ENCODE results near the gene SGK1. TPM values are rescaled to one million over a fixed set of nuclear protein-coding genes. Genes with fewer than 3 reads are reported as not detected.
"Not testable (repeated sequence)": the region's sequence is repeated elsewhere in the genome, so short reads cannot be mapped to it uniquely, and the experiment has no call there.

The SGK1 gene
- total RNA-seq, 2 experiments from 2014 or later: 13.1 to 13.5 TPM

DNA sequence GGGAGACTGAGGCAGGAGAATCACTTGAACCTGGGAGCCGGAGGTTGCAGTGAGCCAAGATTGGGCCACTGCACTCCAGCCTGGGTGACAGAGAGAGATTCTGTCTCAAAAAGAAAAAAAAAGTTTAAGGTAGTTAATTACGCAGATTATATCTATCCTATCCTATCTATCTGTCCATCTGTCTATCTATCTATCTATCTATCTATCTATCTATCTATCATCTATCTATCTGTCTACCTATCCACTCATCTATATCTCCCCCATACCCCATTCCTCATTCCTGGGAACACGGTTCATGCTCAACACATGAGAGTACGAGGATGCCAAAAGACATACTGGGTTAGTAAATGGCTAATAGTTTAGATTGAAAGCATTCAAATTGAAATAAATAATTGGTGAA lies 8.3 kb upstream of the SGK1 start:
- H3K4me1 Mint-ChIP-seq; intact Hi-C loops (cut with DNase I, micrococcal nuclease); DNase-seq; CTCF ChIA-PET; ATAC-seq; H3K36me3 Mint-ChIP-seq (ENCODE audit: low read depth); H3K27ac Mint-ChIP-seq; H3K4me3 Mint-ChIP-seq; H3K27me3 Mint-ChIP-seq; H3K9me3 Mint-ChIP-seq (ENCODE audit: low read depth); POLR2A ChIA-PET: not testable (repeated sequence)

DNA sequence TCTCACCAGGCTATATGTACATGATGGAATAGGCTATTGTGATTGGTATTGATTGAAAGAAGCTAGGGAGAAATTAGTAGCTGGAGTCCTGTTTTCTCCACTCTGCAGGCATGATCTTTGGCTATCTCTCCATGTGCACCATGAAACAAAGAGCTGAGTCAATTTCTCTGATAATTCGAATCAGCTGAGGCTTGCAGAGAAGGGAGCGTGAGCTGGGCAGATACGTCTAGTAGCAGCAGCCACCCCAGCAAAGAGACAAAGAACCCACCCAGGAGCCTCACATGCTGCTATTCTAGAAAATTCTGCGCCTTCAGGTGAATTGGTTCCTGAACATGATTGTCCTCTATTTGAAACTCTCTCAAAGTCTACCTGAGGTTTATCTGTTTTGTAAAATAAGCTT lies 6.9 kb upstream of the SGK1 start:
- Mint-ChIP-seq H3K36me3 (ENCODE audit: low read depth) (peaks cover 3% of the 10 kb centered on the region), H3K27me3 (peaks cover 2% of the 10 kb centered on the region), H3K4me1 (peaks cover 3% of the 10 kb centered on the region), H3K9me3 (ENCODE audit: low read depth) (peaks cover 12% of the 10 kb centered on the region), H3K27ac (no peak overlapping the region), H3K4me3 (no peak overlapping the region)
- POLR2A ChIA-PET: no interaction called here
- ATAC-seq: no peak
- no peak for DNase-seq
- intact Hi-C loops (cut with DNase I, micrococcal nuclease): no loop called here
- CTCF ChIA-PET: interaction anchor here (0.6 to 1.0 kb wide), 5 partner anchors 9 to 408 kb away, joined by 3 to 4 read pairs (median 3); no protein-coding TSS in a partner anchor

DNA sequence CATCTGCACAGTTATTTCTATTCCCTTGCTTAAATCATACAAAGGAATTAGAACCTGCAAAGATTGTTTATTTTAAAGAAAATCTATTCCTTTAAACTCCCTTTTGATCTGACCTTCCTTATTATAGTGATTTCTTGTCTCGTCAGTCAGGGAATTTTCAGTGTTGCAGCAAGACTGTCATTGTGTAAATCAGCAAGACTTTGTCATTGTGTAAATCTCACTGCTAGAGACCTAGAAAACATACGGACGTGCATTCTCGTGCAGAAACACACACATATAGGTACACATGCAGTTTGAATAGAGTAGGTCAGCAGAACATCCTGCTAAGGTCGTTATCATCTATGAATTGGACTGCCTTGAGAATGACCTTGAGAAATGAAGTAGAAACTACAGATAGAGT lies 6.2 kb upstream of the SGK1 start:
- CTCF ChIA-PET: interaction anchor here (0.6 kb wide), 1 partner anchor 27 kb away, joined by 3 read pairs; no protein-coding TSS in a partner anchor
- intact Hi-C loops (cut with DNase I, micrococcal nuclease): no loop called here
- no peak for DNase-seq
- no peak for ATAC-seq
- POLR2A ChIA-PET: no interaction called here
- no peak overlapping the region for H3K4me3 Mint-ChIP-seq
- peaks cover 13% of the 10 kb centered on the region for H3K9me3 Mint-ChIP-seq (ENCODE audit: low read depth)
- H3K27ac Mint-ChIP-seq: no peak overlapping the region
- H3K36me3 Mint-ChIP-seq (ENCODE audit: low read depth): peaks cover 4% of the 10 kb centered on the region
- peaks cover 3% of the 10 kb centered on the region for H3K4me1 Mint-ChIP-seq
- peaks cover 5% of the 10 kb centered on the region for H3K27me3 Mint-ChIP-seq

- ChIA-PET CTCF (interaction anchor here (0.6 kb wide), 1 partner anchor 26 kb away, joined by 3 read pairs; no protein-coding TSS in a partner anchor), POLR2A (no interaction called here)
- H3K4me1 Mint-ChIP-seq: peaks cover 3% of the 10 kb centered on the region
- intact Hi-C loops (cut with DNase I, micrococcal nuclease): no loop called here
- H3K27me3 Mint-ChIP-seq: peaks cover 9% of the 10 kb centered on the region
- H3K36me3 Mint-ChIP-seq (ENCODE audit: low read depth): peaks cover 4% of the 10 kb centered on the region
- no peak overlapping the region for H3K4me3 Mint-ChIP-seq
- DNase-seq: no peak
- peaks cover 13% of the 10 kb centered on the region for H3K9me3 Mint-ChIP-seq (ENCODE audit: low read depth)
- H3K27ac Mint-ChIP-seq: no peak overlapping the region
- ATAC-seq: no peak
These were observed 5.8 kb upstream of the SGK1 start for GRCh38 chr6:134323698-134324097.

DNA sequence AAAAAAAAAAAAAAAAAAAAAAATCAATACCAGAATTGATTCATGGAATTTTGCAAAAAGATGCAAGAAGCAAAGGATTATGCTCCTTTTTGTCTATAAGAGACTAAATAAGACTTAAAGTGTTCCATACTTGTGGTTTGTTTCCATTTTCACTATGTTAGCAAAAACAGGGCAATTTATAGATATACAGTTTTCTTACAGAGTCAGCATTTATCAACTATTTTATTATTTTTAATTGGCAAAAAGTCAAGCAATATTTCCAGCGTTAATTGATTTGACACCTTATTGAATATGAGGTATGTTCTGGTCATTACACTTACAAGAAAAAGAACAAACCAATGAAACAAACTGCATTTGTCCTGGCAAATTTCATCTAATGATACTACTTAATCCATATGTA lies 5.4 kb upstream of the SGK1 start:
- Mint-ChIP-seq H3K4me3 (no peak overlapping the region), H3K27ac (no peak overlapping the region), H3K4me1 (peaks cover 4% of the 10 kb centered on the region), H3K9me3 (ENCODE audit: low read depth) (peaks cover 13% of the 10 kb centered on the region), H3K36me3 (ENCODE audit: low read depth) (peaks cover 4% of the 10 kb centered on the region), H3K27me3 (peaks cover 10% of the 10 kb centered on the region)
- ATAC-seq (no peak), DNase-seq (no peak)
- CTCF ChIA-PET: no interaction called here
- POLR2A ChIA-PET: interaction anchor here (0.6 kb wide), 1 partner anchor 14 kb away, joined by 3 read pairs; no protein-coding TSS in a partner anchor
- intact Hi-C loops (cut with DNase I, micrococcal nuclease): no loop called here

DNA sequence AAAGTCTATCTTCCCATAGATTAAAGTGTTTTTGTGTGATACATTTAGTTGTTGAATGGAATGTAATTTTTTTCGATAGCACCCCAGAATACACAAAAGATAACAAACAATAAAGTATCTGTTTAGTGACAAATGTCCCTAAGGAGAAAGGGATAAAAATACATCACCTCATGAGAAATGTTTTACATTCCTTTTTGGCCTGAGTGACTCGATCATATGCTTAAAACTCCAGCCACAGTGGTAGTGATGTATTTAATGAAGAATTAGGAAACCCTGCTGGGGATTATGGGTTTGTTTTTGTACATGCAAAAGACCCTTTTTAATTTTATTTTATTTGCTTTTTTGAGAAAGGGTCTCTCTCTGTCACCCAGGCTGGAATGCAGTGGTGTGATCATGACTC lies 4.3 kb upstream of the SGK1 start:
- ATAC-seq: no peak
- H3K36me3 Mint-ChIP-seq (ENCODE audit: low read depth): peaks cover 4% of the 10 kb centered on the region
- peaks cover 17% of the 10 kb centered on the region for H3K27me3 Mint-ChIP-seq
- intact Hi-C loops (cut with DNase I, micrococcal nuclease): no loop called here
- H3K4me1 Mint-ChIP-seq: peaks cover 14% of the 10 kb centered on the region
- POLR2A ChIA-PET: no interaction called here
- no peak for DNase-seq
- CTCF ChIA-PET: no interaction called here
- no peak overlapping the region for H3K27ac Mint-ChIP-seq
- H3K9me3 Mint-ChIP-seq (ENCODE audit: low read depth): peaks cover 13% of the 10 kb centered on the region
- H3K4me3 Mint-ChIP-seq: no peak overlapping the region

DNA sequence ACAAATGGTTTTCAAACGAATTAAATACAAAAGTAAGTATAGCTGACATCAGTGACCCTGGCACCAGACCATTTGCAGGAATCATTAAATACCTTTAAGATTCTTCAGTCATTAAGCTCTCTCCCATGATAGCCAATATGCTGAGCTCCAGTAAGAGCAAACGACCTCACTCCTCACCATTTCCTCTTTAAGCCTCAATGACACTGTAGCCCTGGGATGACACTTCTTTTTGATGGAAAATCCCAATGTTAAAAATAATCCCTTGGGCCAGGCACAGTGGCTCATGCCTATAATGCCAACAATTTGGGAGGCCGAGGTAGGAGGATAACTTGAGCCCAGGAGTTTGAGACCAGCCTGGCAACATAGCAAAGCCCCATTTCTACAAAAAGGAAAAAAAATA lies 3.3 kb upstream of the SGK1 start:
- ChIA-PET POLR2A (interaction anchor here (0.7 kb wide), 1 partner anchor 192 kb away, joined by 3 read pairs; no protein-coding TSS in a partner anchor), CTCF (interaction anchor here (0.6 kb wide), 1 partner anchor 362 kb away, joined by 3 read pairs; no protein-coding TSS in a partner anchor)
- Mint-ChIP-seq H3K4me3 (no peak overlapping the region), H3K36me3 (ENCODE audit: low read depth) (peaks cover 3% of the 10 kb centered on the region), H3K4me1 (peaks cover 20% of the 10 kb centered on the region), H3K9me3 (ENCODE audit: low read depth) (peaks cover 11% of the 10 kb centered on the region), H3K27me3 (peaks cover 22% of the 10 kb centered on the region), H3K27ac (no peak overlapping the region)
- DNase-seq (no peak), ATAC-seq (no peak)
- intact Hi-C loops (cut with DNase I, micrococcal nuclease): no loop called here

DNA sequence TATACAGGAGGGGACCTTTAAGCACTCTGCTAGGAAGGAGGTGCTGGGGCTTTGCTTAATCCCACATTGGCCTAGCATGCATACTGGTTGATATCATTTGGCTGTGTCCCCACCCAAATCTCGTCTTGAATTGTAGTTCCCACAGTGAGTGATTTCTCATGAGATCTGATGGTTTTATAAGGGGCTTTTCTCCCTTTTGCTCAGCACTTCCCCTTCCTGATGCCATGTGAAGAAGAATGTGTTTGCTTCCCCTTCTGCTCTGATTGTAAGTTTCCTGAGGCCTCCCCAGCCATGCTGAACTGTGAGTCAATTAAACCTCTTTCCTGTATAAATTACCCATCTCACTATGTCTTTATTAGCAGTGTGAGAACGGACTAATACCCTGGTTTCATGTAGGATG lies 1.8 kb upstream of the SGK1 start:
- Mint-ChIP-seq H3K4me1 (peaks cover 22% of the 10 kb centered on the region), H3K27me3 (peaks cover 22% of the 10 kb centered on the region)
- CTCF ChIA-PET; H3K27ac Mint-ChIP-seq; H3K36me3 Mint-ChIP-seq (ENCODE audit: low read depth); ATAC-seq; H3K9me3 Mint-ChIP-seq (ENCODE audit: low read depth); DNase-seq; POLR2A ChIA-PET; H3K4me3 Mint-ChIP-seq: not testable (repeated sequence)
- intact Hi-C loops (cut with DNase I, micrococcal nuclease): loop anchor here in 1 of 2 experiments (10.0 kb wide), 1 partner anchor 325 kb away; no protein-coding TSS in a partner anchor

GRCh38 chr6:134318974-134319281 lies 1.0 kb upstream of the SGK1 start:
- H3K4me3 Mint-ChIP-seq: no peak overlapping the region
- H3K4me1 Mint-ChIP-seq: peaks cover 22% of the 10 kb centered on the region
- H3K27ac Mint-ChIP-seq: no peak overlapping the region
- DNase-seq: no peak
- peaks cover 2% of the 10 kb centered on the region for H3K36me3 Mint-ChIP-seq (ENCODE audit: low read depth)
- intact Hi-C loops (cut with DNase I, micrococcal nuclease): loop anchor here in 1 of 2 experiments (10.0 kb wide), 1 partner anchor 326 kb away; no protein-coding TSS in a partner anchor
- POLR2A ChIA-PET: no interaction called here
- no peak for ATAC-seq
- H3K9me3 Mint-ChIP-seq (ENCODE audit: low read depth): peaks cover 6% of the 10 kb centered on the region
- CTCF ChIA-PET: no interaction called here
- H3K27me3 Mint-ChIP-seq: peaks cover 22% of the 10 kb centered on the region

GRCh38 chr6:134318236-134318973 lies 493 bp upstream of the SGK1 start:
- Mint-ChIP-seq H3K4me1 (peaks cover 19% of the 10 kb centered on the region), H3K9me3 (ENCODE audit: low read depth) (peaks cover 6% of the 10 kb centered on the region), H3K27me3 (peaks cover 22% of the 10 kb centered on the region), H3K4me3 (peak overlapping the region; percentile 72), H3K27ac (no peak overlapping the region), H3K36me3 (ENCODE audit: low read depth) (peaks cover 2% of the 10 kb centered on the region)
- no peak for DNase-seq
- ATAC-seq: no peak
- ChIA-PET CTCF (interaction anchor here (0.8 kb wide), 1 partner anchor 10 kb away, joined by 4 read pairs; no protein-coding TSS in a partner anchor), POLR2A (no interaction called here)
- intact Hi-C loops (cut with DNase I, micrococcal nuclease): loop anchor here in 1 of 2 experiments (10.0 kb wide), 1 partner anchor 326 kb away; no protein-coding TSS in a partner anchor

DNA sequence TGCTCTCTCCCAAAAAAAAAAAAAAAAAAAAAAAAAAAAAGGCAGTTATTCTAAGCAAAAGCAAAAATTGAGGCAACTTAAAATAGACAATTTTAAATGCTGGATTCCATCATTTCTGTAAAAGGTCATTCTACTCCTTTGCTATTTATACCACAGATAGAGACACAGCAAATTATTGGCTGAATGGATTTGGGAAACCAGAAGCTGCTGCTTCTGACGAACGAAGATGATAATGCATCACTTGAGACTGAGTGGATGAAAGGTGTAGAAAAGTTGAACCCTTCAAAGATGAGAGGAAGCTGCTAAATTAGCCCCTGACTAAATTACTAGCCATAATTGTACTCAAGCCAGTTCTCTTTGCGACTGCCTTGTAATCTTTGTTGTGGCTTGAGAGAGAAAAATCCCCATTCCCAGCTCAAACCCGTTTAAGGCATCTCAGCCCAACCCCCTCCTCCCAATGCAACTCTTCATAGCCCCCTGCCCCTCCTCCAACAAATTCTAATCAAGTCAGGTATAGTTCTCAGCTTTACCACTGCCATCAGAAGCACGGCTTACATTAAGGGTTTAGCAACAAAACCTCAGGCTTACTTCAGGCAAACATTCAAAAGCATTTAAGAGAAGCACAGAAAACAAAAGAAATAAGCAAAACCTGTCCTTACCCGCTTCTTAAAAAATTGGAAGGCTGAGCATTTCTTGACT lies 1.0 kb downstream of the SGK1 start:
- DNase-seq (no peak), ATAC-seq (no peak)
- intact Hi-C loops (cut with DNase I, micrococcal nuclease): loop anchor here in 1 of 2 experiments (10.0 kb wide), 1 partner anchor 328 kb away; no protein-coding TSS in a partner anchor
- Mint-ChIP-seq H3K27me3 (peaks cover 22% of the 10 kb centered on the region), H3K36me3 (ENCODE audit: low read depth) (peaks cover 2% of the 10 kb centered on the region), H3K4me3 (peak overlapping the region; percentile 72), H3K9me3 (ENCODE audit: low read depth) (peaks cover 6% of the 10 kb centered on the region), H3K27ac (no peak overlapping the region), H3K4me1 (peaks cover 19% of the 10 kb centered on the region)
- POLR2A ChIA-PET: no interaction called here
- CTCF ChIA-PET: interaction anchor here (0.6 to 1.4 kb wide), 4 partner anchors 11 to 207 kb away, joined by 3 to 5 read pairs (median 3); no protein-coding TSS in a partner anchor
